Testis (tissue), 2 donors: Measurements from ENCODE around the gene DOCK6.

ENCODE experiments used
- CTCF ChIP-seq, 3 experiments: fragments of 450-650 bp in 2 of 3; fragments of 200-600 bp in 1 of 3; sonication (generic) in 1 of 3; IDR thresholded peaks; one replicate each; pipeline ENCODE4 v1.5.1; 2016 to 2019; ENCODE audit warnings: antibody characterized with exemption in 3 of 3, mild to moderate bottlenecking in 2 of 3, moderate library complexity in 1 of 3
- POLR2A ChIP-seq: fragments of 450-650 bp; IDR thresholded peaks from one replicate; pipeline ENCODE4 v1.6.1; 2017; ENCODE audit warnings: antibody characterized with exemption, mild to moderate bottlenecking, moderate library complexity

GRCh38 chr19:11175920-11176319, 86.4 kb downstream of the DOCK6 start:
- no peak for TF ChIP-seq POLR2A
- TF ChIP-seq CTCF (IDR thresholded peaks at IDR 0.05): no peak
